ENCODE data around the gene PHTF1.
A peak's percentile ranks its signal among the peaks of the same experiment; 100 is the strongest.

PHTF1 gene

GRCh38 chr1:113759333-113760101 is at the start of gene PHTF1:
Gene PHTF1, minus strand, starts transcription at chr1:113759486. Its CDS starts 783 bp downstream, at chr1:113758703.
- DNase-seq (ENCODE audit: low spot score): peak; percentile 25

DNA sequence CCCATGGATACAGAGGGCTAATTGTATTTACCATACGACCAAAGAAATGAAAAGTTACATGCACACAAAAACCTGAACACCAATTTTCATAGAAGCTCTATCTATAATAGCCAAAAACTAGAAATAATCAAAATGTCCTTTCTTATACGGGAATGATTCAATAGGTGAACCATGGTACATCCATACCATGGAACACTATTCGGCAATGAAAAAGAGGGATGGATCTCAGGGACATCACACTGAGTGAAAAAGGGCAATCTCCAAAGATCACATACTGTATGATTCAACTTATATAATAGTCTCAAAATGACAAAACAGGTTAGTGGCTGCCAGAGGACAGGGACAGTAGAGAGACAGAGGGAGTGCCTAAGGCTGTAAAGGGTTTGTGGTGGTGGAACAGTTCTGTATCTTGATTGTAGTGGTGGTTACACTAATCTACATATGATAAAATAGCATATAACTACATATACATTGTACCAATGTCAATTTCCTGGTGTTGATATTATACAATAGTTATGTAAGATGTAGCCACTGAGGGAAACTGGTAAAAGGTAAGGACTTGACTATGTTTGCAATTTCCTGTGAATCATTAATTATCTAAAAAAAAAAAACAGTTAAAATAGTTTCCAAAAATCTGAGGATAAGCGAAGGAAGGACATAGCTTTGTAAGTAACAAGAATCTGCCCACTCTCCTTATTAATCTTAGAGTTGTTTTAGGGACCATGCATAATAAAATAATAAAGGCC is 49.3 kb upstream of the PHTF1 start:
- DNase-seq (ENCODE audit: low spot score): no peak

DNA sequence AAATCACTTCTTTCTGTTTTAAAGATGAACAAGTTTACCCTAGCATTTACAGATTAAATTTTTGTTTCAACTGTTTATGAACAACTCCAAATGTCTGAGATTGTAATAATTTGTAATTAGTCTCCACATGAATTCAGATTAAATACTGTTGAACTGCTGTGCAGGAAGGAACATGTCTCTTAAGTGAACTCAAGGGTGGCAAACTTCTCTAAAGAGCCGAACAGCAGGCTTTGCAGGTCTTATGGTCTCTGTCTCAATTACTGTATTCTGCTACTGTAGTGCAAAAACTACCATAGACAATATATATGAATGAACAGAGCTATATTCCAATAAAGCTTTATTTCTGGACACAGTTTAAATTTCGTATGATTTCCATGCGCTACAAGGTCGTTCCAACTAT is 46.4 kb upstream of the PHTF1 start:
- no peak for DNase-seq (ENCODE audit: low spot score)

- DNase-seq (ENCODE audit: low spot score): no peak
Measured at GRCh38 chr1:113805256-113805531, 45.9 kb upstream of the PHTF1 start.

GRCh38 chr1:113804421-113805255 is 45.4 kb upstream of the PHTF1 start:
- DNase-seq (ENCODE audit: low spot score): peak; percentile 46

DNA sequence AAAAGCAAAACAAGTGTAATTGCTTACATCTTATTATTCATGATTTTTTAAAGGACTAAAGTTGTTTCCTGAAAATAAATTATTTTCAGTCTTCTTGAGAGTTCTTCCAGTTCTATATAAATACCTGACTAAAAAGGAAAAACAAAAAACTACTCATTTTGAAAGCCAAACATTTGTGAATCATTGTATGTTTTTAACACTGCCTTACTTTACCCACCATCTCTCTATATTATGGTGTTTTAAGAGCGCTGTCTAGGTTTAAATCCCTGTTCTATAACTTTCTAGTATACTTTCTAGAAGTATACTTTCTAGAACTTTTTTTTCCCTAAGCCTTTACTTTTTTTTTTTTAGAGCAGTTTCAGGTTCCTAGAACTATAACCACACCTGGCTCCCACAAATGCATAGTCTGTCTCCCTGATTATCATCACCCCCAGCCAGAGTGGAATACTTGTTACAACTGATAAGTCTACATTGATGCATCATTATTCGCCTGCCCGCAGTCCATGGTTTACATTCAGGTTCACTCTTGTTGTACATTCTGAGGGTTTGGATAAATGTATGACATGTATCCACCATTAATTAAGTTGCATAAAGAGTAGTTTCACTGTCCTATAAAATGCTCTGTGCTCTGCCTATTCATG is 43.2 kb upstream of the PHTF1 start:
- DNase-seq (ENCODE audit: low spot score): no peak

- no peak for DNase-seq (ENCODE audit: low spot score)
Measured at GRCh38 chr1:113800487-113800886, 41.2 kb upstream of the PHTF1 start.

GRCh38 chr1:113797472-113797871 is 38.2 kb upstream of the PHTF1 start:
- no peak for DNase-seq (ENCODE audit: low spot score)

- DNase-seq (ENCODE audit: low spot score): no peak
Measured at GRCh38 chr1:113793878-113794834, 34.9 kb upstream of the PHTF1 start.

GRCh38 chr1:113792986-113793385 is 33.7 kb upstream of the PHTF1 start:
- DNase-seq (ENCODE audit: low spot score): no peak

- DNase-seq (ENCODE audit: low spot score): no peak
Measured at GRCh38 chr1:113792471-113792870, 33.2 kb upstream of the PHTF1 start.

DNA sequence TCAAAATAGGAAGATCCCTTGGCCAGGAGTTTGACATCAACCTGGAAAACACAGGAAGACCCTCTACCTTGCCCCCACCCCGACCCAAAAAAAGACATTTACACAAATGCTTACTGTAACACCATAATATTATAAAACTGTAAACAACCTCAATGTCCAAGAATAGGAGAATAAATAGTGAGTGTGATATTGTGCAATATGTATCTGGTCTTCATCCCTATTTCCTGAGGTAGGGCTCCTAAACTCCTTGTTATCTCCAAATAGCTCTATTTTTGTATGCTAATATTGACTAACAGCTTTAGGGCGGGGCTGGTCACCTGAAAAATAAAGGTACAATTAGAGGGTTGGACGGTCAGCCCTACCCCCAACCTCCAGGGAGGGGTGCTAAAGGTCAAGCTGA is 29.5 kb upstream of the PHTF1 start:
- no peak for DNase-seq (ENCODE audit: low spot score)

GRCh38 chr1:113787663-113788062 is 28.4 kb upstream of the PHTF1 start:
- no peak for DNase-seq (ENCODE audit: low spot score)

GRCh38 chr1:113786069-113786468 is 26.8 kb upstream of the PHTF1 start:
- DNase-seq (ENCODE audit: low spot score): no peak

DNA sequence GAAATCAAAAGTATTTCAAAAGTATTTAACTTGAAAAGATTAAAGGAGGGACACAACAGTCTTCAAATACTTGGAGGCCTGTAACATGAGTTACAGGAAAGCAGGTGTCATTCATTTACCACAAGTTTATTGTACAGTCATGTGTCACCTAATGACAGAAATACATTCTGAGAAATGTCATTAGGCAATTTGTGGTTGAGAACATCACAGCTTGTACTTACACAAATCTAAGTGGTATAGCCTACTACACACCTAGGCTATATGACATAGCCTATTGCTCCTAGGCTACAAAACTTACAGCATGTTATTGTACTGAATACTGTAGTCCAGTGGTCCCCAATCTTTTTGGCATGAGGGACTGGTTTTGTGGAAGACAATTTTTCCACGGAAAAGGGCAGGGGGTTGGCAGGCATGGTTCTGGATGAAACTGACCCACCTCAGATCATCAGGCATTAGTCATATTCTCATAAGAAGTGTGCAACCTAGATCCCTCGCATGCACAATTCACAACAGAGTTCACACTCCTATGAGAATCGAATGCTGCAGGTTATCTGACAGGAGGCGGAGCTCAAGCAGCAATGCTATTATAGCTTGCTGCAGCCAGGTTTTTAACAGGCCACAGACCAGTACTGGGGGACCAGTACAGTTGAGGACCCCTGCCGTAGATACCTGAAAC is 25.0 kb upstream of the PHTF1 start:
- no peak for DNase-seq (ENCODE audit: low spot score)

DNA sequence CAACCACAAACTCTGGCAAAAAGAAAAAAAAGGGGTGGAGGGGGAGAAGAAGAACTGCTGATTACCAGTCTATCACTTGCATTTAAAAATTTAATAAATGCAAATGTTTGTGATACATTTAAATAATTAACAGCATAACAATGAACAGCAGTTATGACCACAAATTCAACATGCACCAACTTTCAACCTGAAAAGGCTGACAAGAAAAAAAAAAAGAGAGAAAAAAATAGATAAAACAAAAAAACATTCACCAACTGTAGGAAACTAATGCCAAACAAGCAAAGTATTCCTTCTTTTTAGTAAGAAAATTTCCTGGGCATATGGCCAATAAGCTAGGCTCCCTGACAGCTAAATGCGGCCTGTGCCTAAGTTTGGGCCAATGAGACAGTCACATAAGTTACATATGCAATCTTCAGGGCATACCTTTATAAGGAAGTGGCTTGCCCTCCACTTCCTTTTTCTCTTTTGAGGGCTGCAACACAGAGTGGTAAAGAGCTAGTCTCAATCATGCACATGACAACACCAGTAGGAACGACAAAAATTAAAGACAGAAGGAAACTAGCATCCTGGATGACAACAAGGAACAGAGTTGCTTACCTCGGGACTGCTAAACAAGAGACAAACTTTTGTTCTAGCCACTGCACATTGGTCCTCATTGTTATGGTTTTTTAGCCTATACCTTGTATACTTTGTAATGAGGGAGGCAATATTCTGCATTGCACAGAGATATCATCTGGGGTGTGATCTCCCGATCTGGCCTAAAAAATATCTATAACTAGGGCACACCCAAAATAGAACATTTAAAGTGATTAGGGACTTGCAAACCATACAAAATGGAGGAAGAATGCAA is 24.2 kb upstream of the PHTF1 start:
- DNase-seq (ENCODE audit: low spot score): no peak

DNA sequence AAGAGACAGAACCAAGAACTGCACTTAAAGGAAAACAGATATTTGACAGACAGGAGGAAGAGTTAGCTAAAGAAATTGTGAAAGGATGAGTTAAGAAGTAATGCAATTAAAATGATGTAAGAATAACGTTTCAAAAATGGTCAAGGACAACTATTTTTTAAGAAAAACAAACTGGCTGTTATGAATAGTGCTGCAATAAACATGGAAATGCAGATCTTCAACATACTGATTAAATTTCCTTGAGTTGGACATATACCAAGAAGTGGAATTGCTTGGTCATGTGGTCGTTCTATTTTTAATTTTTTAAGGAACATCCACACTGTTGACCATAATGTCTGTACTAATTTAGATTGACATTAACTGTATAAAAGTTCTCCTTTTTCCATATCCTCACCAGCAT is 23.1 kb upstream of the PHTF1 start:
- DNase-seq (ENCODE audit: low spot score): no peak

DNA sequence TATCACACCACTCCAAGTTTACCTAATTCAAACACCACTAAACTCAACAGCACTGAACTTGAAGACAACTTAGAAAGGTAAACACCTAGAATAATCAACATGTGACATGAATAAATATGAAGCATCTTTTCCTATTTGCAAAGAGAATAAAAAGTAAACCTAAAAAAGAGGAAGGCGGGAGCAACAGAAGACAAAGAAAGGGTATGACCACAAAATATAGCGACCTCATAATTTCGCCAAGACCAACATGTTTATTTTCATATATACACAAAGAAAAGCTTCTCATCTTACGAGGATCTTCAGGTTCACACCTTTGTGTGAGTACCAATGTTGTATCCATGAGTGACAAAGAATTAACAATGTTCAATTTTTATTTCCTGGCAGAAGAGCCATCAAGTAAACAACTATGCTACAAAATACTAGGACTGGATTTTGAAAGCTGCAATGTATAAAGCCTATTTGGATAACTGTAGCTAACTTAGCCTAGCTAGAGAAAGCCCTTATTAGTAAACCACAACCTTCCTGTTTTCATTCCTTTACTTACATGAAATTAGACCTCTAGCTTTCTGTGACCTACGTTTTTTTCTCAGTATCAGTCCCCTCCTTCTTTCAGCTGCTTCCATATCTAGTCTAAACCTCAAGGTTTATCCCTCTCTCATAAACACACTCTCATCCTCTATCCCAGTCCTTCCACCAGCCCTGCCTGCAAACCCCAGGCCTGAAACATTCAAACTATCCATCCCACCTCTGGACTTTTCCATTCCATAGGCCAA is 21.3 kb upstream of the PHTF1 start:
- no peak for DNase-seq (ENCODE audit: low spot score)

GRCh38 chr1:113779542-113779941 is 20.3 kb upstream of the PHTF1 start:
- no peak for DNase-seq (ENCODE audit: low spot score)

Data from COLO829 (cell line).